ENCODE results near the gene PTPRO.
"Not testable (repeated sequence)": the region's sequence is repeated elsewhere in the genome, so short reads cannot be mapped to it uniquely, and the experiment has no call there.

The PTPRO gene

GRCh38 chr12:15608941-15609340 lies 286.6 kb downstream of the PTPRO start:
- DNase-seq = no peak

- DNase-seq = no peak
Observed at GRCh38 chr12:15613981-15614380, 291.7 kb downstream of the PTPRO start.

- DNase-seq = not testable (repeated sequence)
Observed at GRCh38 chr12:15616495-15616894, 294.2 kb downstream of the PTPRO start.

GRCh38 chr12:15620741-15621539 lies 298.6 kb downstream of the PTPRO start:
- no peak for DNase-seq

- DNase-seq = no peak
Observed at GRCh38 chr12:15625075-15625474, 302.8 kb downstream of the PTPRO start.

- no peak for DNase-seq
Observed at GRCh38 chr12:15627995-15628945, 306.0 kb downstream of the PTPRO start.

- DNase-seq = no peak
Observed at GRCh38 chr12:15629108-15629507, 306.8 kb downstream of the PTPRO start.

- DNase-seq = no peak
Observed at GRCh38 chr12:15629761-15630160, 307.5 kb downstream of the PTPRO start.

- DNase-seq = no peak
Observed at GRCh38 chr12:15631007-15631715, 308.9 kb downstream of the PTPRO start.

GRCh38 chr12:15632708-15633107 lies 310.4 kb downstream of the PTPRO start:
- DNase-seq = no peak

- no peak for DNase-seq
Observed at GRCh38 chr12:15633201-15633600, 310.9 kb downstream of the PTPRO start.

GRCh38 chr12:15634010-15634683 lies 311.8 kb downstream of the PTPRO start:
- DNase-seq = no peak

GRCh38 chr12:15636060-15636890 lies 314.0 kb downstream of the PTPRO start:
- no peak for DNase-seq

- no peak for DNase-seq
Observed at GRCh38 chr12:15638231-15638630, 315.9 kb downstream of the PTPRO start.

GRCh38 chr12:15644700-15645099 lies 322.4 kb downstream of the PTPRO start:
- no peak for DNase-seq

GRCh38 chr12:15646581-15646980 lies 324.3 kb downstream of the PTPRO start:
- DNase-seq = no peak
